ENCODE data around the gene ZNF384.
A peak's percentile ranks its signal among the peaks of the same experiment; 100 is the strongest.

The ZNF384 gene

DNA sequence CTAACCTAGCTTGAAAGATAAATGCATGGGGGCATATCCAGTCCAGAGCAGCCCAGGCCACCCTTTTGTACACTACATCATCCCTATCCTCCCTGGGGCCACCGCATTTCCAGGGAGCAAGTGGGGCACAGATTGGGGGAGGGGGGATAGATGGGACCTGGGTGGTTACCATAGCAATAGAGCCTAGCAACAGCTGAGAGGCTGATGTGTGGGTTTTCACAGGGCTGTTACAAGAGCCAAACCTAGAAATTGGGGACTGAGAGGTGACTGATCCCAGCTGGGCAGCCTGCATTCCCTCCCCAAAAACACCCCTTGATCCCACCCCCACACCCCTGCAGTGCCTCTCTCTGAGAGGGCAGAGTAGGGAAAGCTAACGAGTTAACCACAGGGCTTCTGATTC is 3.7 kb upstream of the ZNF384 start:
- TF ChIP-seq, protein P1, sequence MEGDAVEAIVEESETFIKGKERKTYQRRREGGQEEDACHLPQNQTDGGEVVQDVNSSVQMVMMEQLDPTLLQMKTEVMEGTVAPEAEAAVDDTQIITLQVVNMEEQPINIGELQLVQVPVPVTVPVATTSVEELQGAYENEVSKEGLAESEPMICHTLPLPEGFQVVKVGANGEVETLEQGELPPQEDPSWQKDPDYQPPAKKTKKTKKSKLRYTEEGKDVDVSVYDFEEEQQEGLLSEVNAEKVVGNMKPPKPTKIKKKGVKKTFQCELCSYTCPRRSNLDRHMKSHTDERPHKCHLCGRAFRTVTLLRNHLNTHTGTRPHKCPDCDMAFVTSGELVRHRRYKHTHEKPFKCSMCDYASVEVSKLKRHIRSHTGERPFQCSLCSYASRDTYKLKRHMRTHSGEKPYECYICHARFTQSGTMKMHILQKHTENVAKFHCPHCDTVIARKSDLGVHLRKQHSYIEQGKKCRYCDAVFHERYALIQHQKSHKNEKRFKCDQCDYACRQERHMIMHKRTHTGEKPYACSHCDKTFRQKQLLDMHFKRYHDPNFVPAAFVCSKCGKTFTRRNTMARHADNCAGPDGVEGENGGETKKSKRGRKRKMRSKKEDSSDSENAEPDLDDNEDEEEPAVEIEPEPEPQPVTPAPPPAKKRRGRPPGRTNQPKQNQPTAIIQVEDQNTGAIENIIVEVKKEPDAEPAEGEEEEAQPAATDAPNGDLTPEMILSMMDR (conservative IDR thresholded peaks at IDR 0.05; ENCODE audit: control insufficient read depth, insufficient read depth, low read depth, low read length), result no peak
- no peak overlapping the region for H3K4me3 ChIP-seq (ENCODE audit: control insufficient read depth, low read depth, low read length)
- DNase-seq (ENCODE audit: low read depth), result no peak

DNA sequence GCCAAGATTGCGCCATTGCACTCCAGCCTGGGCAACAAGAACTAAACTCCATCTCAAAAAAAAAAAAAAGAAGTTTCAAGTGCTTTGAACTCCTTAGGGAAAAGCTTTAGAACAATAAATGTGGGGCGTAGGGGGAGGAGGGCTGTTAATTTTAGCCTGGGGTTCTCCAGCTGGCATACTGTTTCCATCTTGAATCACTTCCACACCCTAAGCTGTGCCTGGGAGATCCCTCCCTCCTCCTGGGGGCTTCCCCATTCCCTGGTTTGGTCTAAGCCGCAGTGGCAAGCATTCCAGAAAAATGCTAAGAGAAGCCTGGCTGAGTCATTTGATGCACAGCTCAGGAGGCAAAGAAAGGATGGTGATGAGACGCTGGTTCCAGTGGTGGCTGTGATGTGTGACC is 2.3 kb upstream of the ZNF384 start:
- no peak overlapping the region for H3K4me3 ChIP-seq (ENCODE audit: control insufficient read depth, low read depth, low read length)
- peak; percentile 40 for DNase-seq (ENCODE audit: low read depth)
- TF ChIP-seq, protein P1 (conservative IDR thresholded peaks at IDR 0.05; ENCODE audit: control insufficient read depth, insufficient read depth, low read depth, low read length), result no peak

DNA sequence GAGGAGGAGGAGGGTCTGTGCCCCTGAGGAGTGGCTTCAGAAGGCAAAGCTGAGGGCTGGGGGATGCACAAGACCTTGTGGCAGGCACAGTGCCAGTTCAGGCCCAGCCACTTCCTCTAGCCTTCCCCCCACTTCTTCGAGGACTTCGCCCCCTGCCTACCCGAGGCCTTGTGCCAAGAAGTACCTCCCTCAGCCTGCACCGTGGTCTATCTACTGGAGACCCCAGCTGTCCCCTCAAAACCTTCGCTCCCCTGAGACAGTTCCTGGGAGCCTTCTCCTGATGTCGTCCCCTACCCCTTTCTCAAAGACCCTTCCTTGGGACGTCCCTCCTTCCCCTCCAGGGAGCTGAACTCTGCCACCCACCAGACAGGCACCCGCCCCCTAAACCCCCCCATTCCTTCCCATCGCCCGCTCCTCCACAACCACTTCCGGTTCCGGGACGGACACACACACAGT is 604 bp downstream of the ZNF384 start:
- no peak for DNase-seq (ENCODE audit: low read depth)
- TF ChIP-seq, protein P1 (conservative IDR thresholded peaks at IDR 0.05; ENCODE audit: control insufficient read depth, insufficient read depth, low read depth, low read length), result no peak
- peak overlapping the region; percentile 66 for H3K4me3 ChIP-seq (ENCODE audit: control insufficient read depth, low read depth, low read length)

DNA sequence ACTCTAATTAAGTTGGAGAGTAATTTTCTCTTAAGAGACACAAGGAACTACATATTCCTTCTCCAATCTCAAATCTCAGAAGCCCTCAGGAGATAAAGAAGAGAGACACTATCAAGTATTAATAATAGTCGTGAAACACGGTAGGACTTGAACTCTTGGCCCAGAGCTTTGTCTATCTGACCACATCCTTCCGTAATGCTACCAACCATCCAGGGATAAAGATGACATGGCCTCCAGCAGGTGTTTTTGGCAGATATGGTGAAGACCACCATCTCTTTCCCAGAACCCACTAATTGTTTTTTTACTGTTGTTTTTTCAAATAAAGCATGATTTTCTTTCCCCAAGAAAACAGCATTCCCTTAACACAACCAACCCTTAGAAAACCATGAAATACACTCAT is 3.4 kb downstream of the ZNF384 start:
- TF ChIP-seq, protein P1 (conservative IDR thresholded peaks at IDR 0.05; ENCODE audit: control insufficient read depth, insufficient read depth, low read depth, low read length), result no peak
- no peak overlapping the region for H3K4me3 ChIP-seq (ENCODE audit: control insufficient read depth, low read depth, low read length)
- DNase-seq (ENCODE audit: low read depth), result no peak

GRCh38 chr12:6684609-6685008 is 4.6 kb downstream of the ZNF384 start:
- TF ChIP-seq, protein P1 (conservative IDR thresholded peaks at IDR 0.05; ENCODE audit: control insufficient read depth, insufficient read depth, low read depth, low read length), result peak; percentile 53
- H3K4me3 ChIP-seq (ENCODE audit: control insufficient read depth, low read depth, low read length), result no peak overlapping the region
- peak; percentile 47 for DNase-seq (ENCODE audit: low read depth)

- no peak overlapping the region for H3K4me3 ChIP-seq (ENCODE audit: control insufficient read depth, low read depth, low read length)
- TF ChIP-seq, protein P1 (conservative IDR thresholded peaks at IDR 0.05; ENCODE audit: control insufficient read depth, insufficient read depth, low read depth, low read length), result no peak
- no peak for DNase-seq (ENCODE audit: low read depth)
These were observed 12.2 kb downstream of the ZNF384 start for GRCh38 chr12:6676962-6677361.

GRCh38 chr12:6672143-6672542 is 17.0 kb downstream of the ZNF384 start:
- TF ChIP-seq, protein P1 (conservative IDR thresholded peaks at IDR 0.05; ENCODE audit: control insufficient read depth, insufficient read depth, low read depth, low read length), result no peak
- no peak for DNase-seq (ENCODE audit: low read depth)
- no peak overlapping the region for H3K4me3 ChIP-seq (ENCODE audit: control insufficient read depth, low read depth, low read length)

All from fibroblast of mammary gland (primary cell).